Right renal cortex interstitium (tissue), 3 donors: Measurements from ENCODE around the gene SEZ6L2. TPM values are rescaled to one million over a fixed set of nuclear protein-coding genes. Genes with fewer than 3 reads are reported as not detected.
"Not testable (repeated sequence)": the region's sequence is repeated elsewhere in the genome, so short reads cannot be mapped to it uniquely, and the experiment has no call there.

Experiments used
- DNase-seq, 3 donors: peaks; one replicate each; pipeline ENCODE4 v3.0.0-alpha.2; 2013; ENCODE audit warnings: low read depth in 3 of 3, low spot score in 2 of 3
- polyA plus RNA-seq, 3 donors: library from polyadenylated mRNA; unstranded; fragments of 120-200 nt; gene quantifications; one replicate each; pipeline ENCODE4 v1.2.1, GENCODE V29; 2013; ENCODE audit not compliant: insufficient read length in 3 of 3

The SEZ6L2 gene
- polyA plus RNA-seq, 3 donors: 9.0 to 10.8 (median 9.5) TPM

DNA sequence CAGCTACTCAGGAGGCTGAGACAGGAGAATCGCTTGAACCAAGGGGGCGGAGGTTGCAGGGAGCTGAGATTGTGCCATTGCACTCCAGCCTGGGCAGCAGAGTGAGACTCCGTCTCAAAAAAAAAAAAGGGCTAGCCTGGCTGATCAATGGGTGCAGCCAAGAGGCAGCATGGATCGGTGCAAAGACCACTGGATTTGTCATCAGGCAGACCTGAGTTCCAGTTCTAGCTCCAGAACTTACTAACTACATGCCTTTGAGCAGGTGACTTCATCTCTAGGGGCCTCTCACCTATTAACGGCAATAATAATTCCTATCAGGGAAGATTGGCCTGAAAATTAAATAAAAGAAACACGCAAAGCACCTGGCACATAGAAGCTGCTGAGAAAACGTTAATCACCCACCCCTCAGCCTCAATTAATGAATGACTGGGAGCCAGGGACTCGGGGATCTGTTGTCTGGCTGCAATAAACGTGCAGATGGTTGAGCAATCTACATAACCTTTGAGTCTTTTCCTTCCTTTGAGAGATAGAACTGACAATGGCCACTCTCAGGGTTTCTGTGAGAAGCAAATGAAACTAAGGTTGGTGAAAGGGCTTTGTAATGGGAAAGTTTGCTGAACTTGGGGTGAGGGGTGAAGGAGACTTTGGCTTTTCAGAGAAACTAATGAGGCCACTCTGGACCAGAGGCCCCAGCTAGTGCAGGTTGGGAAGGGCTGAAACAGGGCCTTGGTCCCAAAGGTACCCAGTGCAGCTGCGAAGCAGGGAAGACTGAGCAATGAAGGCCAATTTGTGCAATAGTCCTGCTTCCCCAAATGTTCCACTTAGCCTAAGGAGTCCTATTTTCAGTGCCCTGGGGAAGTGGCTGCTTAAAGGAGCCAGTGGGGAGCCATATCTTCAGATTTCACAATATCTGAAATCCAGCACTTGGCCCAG, 7.6 kb downstream of the SEZ6L2 start:
- no peak for DNase-seq

GRCh38 chr16:29889372-29889771, 10.0 kb downstream of the SEZ6L2 start:
- DNase-seq: not testable (repeated sequence)

- DNase-seq: no peak
These were observed 15.4 kb downstream of the SEZ6L2 start for GRCh38 chr16:29883987-29884386.

GRCh38 chr16:29881050-29881449, 18.3 kb downstream of the SEZ6L2 start:
- no peak for DNase-seq

DNA sequence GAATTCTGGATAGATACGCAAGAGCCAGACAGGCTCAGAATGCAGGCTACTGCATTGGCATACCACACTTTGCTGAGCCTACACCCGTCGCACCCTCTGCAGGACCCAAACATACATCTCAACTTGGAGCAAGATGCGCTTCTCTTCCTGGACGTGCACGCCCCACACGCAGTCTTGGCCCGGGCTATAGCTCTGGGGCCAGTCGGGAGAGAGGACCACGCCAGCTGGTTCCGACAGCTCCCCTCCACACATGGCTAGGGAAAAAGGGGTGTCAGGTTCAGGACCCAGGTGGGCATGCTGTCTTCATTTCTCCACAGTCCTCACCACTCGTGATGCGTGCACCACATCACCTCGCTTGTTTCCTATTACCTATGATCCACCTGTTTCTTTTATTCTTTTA, 21.2 kb downstream of the SEZ6L2 start:
- no peak for DNase-seq

DNA sequence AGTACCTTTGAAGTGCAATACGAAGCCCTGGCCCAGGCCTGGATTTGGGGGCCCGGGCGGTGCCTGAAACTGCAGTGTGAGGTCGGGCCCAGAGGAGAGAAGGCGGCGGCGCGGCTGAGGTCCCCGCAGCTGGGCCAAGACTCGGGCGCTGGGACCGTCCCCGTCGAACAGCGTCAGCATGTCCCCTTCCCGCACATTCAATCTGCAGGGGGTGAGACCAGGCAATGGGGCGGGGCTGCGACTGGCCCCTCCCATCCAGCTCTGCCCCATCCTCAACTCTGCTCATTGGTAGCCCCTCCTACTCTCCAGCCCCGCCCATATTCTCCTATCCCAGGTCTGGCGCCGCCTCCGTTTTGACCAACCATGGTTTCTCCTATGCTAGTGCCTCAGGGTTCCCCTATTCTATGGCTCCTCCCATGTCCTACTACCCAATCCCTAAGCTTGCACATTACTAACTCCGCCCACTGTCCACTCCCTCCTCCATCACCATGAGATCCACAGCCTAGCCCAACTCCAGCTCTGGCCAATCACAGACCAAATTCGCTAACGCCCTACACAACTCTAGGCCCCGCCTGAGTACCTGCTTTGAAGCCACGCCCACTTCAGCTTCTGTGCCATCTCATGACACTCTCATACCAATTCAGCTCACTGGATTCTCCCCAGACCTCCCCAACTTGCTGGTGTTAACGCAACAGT, 21.9 kb downstream of the SEZ6L2 start:
- DNase-seq: no peak

DNA sequence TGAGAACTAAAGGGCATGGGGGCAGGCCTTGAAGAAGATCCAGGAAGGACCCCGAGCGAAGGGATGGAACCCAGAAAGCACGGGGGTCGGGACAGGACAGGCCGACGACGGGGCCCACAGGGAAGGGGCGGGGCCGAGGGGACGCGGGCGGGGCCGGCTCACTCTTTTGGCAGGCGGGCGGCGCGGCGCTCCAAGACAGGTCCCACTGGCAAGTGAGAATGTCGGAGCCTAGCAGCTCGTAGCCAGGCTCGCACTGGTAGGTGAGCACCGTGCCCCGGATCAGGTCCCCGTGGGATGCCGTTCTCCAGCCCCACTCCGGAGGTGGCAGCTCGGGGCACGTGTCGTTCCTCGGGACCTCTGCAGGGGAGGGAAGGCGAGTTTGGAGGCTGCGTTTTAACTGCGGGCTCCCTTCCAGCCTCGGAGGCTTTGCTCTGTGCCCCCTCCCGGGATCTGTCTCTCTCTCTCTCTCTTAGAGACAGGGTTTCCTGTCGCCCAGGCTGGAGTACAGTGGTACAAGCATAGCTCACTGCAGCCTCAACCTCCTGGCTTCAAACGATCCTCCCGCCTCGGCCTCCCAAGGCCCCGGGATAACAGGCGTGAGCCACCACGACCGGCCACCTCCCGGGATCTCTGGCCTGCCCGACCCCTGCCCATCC, 22.6 kb downstream of the SEZ6L2 start:
- DNase-seq: no peak

GRCh38 chr16:29876217-29876593, 23.1 kb downstream of the SEZ6L2 start:
- DNase-seq: no peak

DNA sequence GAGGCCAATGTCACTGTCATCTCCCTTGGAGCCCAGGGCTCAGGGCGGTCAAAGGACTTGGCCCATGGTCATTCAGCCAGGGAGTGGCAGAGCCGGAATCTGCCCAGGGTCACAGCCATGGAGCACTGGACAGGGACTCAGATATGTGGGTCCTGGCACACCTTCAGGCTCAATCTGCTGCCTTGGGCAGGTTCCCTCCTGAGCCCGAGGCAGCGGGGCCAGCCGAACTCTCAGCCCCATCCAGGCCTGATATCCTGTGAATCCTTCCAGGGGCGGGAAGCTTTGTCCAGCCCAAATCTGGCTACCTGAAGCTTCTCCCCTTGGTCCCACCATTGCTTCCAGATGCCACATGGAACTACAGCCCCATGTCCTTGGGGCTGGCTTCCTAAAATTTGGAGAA, 24.1 kb downstream of the SEZ6L2 start:
- no peak for DNase-seq

GRCh38 chr16:29873319-29873718, 26.0 kb downstream of the SEZ6L2 start:
- no peak for DNase-seq

GRCh38 chr16:29871822-29872546, 27.4 kb downstream of the SEZ6L2 start:
- DNase-seq: no peak

DNA sequence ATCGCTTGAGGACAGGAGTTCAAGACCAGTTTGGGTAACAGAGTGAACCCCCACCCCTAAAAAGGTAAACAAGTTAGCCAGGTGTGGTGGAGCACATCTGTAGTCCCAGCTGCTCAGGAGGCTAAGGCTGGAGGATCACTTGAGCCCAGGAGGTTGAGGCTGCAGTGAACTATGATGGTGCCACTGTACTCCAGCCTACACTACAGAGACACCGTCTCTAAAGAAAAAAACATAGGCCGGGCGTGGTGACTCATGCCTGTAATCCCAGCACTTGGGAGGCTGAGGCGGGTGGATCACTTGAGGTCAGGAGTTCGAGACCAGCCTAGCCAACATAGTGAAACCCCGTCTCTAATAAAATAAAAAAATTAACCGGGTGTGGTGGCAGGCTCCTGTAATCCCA, 30.3 kb downstream of the SEZ6L2 start:
- not testable (repeated sequence) for DNase-seq

- DNase-seq: no peak
These were observed 30.8 kb downstream of the SEZ6L2 start for GRCh38 chr16:29868396-29869009.

- no peak for DNase-seq
These were observed 35.1 kb downstream of the SEZ6L2 start for GRCh38 chr16:29864205-29864604.

GRCh38 chr16:29863669-29863984, 35.7 kb downstream of the SEZ6L2 start:
- DNase-seq: no peak

GRCh38 chr16:29862884-29863668, 36.3 kb downstream of the SEZ6L2 start, which contains the start of gene CDIPT:
Gene CDIPT, minus strand, starts transcription at chr16:29863226. Its CDS starts 369 bp downstream, at chr16:29862857.
- DNase-seq: peak; percentile 93 to 96 (median 95)

DNA sequence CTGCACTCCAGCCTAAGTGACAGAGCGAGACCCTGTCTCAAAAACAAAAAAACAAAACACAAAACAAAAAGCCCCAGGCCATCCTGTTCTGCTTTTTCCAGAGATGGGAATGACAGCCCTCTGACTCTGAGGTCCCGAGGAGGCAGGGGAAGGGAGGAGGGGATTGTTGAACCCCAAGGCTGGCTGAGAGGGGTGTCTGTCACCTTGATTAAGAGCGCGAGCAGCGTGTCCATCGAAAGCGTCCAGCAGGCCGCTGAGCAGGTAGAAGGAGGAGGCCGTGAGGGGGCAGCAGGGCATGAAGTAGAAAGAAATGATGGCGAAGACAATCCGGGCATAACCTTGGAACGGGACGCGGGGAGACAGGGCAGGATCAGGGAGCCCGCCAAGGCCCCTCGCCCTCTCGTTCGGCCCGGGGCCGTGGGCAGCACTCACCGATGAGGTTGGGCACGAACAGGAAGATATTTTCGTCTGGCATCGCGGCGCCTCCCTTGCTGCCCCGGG, 36.9 kb downstream of the SEZ6L2 start:
- DNase-seq: no peak

DNA sequence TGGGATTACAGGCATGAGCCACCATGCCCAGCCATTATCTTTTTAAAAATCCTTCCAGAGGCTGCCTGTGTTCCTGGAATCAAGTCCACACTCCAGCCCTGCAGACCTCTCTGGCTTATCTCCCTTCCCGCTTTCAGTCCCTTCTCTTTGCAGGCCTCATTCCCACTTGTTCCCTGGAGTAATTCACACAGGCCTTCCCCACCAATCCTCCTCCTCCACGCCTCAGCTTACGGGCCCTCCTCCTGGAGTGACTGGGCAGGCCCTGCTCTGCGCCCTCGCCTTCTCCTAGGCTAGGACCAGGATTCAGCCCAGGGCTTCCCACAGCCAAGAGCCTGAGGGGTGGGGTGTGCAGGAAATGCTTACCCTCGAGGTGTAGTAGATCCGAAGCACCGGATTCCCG, 39.1 kb downstream of the SEZ6L2 start:
- no peak for DNase-seq

DNA sequence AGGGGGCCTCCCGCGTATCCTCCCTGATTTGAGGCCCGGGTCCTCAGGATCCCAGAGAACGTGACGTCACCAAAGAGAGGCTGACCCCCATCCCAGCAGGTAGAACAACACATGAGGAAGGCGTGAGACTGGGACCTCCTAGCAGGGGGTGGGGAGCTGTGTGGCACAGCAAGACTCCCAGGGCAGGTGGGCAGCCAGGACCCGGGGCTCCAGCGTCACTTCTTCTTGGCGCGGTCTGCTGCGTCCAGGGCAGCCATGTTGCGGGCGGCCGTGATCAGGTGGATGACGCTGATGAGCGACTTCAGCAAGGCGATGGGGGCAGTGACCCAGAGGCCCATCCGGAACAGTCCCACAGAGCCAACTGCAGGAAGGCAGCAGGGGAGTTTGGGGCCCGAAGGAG, 40.4 kb downstream of the SEZ6L2 start:
- no peak for DNase-seq
